Fibroblast of pulmonary artery (primary cell): ENCODE data around the gene PKP1.
A peak's percentile ranks its signal among the peaks of the same experiment; 100 is the strongest.
"Not testable (repeated sequence)": the region's sequence is repeated elsewhere in the genome, so short reads cannot be mapped to it uniquely, and the experiment has no call there.

Source experiments
- DNase-seq: peaks from one replicate; pipeline ENCODE4 v3.0.0-alpha.2; 2010; ENCODE audit warnings: low read depth
- H3K4me3 ChIP-seq: replicated peaks from 2 replicates; pipeline ENCODE4 v1.5.1; 2011; ENCODE audit warnings: low read depth, mild to moderate bottlenecking, control low read depth, low read length, moderate library complexity
- TF ChIP-seq, protein P1 (sequence below): IDR thresholded peaks from 2 replicates; pipeline ENCODE4 v1.5.1; 2011; ENCODE audit warnings: mild to moderate bottlenecking, control low read depth, low read length, inconsistent platforms; ENCODE audit errors: missing control alignments

The PKP1 gene

DNA sequence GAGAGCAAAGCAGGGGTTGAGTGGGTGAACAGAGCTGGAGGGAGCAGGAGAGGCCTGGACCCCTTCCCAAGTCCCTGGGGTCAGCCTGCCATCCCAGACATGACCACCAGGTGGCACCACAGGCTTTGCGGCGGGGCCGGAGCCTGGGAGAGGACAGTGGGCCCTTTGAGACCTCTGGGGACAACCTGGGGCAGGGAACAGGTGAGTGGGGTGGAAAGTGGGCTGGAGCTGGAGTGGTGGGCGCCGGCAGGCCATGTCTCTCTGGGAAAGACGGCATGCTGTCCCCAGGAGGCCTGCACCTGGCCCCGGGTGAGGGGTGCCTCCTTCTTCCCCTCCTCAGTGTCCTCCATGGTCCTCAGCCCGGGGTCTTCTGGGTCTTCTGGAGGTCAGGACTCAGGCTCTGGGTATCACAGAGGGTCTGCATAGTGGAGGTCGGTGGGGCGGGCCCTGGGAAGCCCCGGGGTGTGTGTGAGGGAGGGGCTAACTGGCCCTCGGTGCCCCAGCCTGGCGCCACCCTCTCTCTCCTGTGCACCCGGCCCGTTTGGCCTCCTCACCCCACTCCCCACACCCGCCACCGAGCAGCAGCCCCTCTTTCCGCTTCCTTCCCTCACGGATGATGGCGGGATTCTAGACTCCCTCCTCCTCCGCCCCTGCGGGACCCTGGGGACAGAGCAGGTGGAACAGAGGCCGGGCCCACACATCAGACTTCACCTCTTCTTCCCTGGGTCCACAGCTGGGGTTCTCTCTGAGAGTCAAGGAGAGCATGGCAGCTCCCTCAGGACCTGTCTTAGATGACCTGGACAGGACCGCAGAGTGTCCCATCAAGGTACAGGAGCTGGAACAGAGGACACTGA lies 28.5 kb upstream of the PKP1 start:
- TF ChIP-seq, protein P1, sequence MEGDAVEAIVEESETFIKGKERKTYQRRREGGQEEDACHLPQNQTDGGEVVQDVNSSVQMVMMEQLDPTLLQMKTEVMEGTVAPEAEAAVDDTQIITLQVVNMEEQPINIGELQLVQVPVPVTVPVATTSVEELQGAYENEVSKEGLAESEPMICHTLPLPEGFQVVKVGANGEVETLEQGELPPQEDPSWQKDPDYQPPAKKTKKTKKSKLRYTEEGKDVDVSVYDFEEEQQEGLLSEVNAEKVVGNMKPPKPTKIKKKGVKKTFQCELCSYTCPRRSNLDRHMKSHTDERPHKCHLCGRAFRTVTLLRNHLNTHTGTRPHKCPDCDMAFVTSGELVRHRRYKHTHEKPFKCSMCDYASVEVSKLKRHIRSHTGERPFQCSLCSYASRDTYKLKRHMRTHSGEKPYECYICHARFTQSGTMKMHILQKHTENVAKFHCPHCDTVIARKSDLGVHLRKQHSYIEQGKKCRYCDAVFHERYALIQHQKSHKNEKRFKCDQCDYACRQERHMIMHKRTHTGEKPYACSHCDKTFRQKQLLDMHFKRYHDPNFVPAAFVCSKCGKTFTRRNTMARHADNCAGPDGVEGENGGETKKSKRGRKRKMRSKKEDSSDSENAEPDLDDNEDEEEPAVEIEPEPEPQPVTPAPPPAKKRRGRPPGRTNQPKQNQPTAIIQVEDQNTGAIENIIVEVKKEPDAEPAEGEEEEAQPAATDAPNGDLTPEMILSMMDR = peak; percentile 94
- no peak overlapping the region for H3K4me3 ChIP-seq
- peak; percentile 41 for DNase-seq

DNA sequence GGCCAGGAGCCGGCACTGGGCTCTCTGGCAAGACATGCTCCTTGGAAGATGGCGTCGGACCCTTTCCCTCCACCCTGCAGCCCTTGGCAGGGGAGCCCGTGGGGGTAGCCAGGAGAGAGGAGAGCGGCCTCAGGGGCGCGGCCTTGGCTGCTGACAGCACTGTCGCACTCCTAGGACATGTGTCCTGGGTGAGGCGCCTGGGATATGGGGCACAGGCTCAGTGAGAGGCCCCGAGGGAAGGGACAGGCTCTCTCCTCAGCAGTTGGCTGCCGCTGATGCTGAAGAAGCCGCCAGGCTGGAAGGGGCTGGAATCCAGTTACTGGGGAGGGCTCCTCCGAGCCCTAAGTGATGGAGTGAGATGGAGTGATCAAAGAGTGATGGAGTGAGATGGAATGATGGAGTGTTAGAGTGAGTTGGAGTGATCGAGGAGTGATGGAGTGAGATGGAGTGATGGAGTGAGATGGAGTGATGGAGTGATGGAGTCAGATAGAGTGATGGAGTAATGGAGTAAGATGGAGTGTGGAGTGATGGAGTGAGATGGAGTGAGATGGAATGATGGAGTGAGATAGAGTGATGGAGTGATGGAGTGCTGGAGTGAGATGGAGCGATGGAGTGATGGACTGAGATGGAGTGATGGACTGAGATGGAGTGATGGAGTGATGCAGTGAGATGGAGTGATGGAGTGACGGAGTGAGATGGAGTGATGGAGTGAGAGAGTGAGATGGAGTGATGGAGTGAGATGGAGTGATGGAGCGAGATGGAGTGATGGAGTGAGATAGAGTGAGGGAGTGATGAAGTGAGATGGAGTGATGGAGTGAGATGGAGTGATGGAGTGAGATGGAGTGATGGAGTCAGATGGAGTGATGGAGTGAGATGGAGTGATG lies 27.6 kb upstream of the PKP1 start:
- no peak for DNase-seq
- no peak overlapping the region for H3K4me3 ChIP-seq
- TF ChIP-seq, protein P1 = no peak

DNA sequence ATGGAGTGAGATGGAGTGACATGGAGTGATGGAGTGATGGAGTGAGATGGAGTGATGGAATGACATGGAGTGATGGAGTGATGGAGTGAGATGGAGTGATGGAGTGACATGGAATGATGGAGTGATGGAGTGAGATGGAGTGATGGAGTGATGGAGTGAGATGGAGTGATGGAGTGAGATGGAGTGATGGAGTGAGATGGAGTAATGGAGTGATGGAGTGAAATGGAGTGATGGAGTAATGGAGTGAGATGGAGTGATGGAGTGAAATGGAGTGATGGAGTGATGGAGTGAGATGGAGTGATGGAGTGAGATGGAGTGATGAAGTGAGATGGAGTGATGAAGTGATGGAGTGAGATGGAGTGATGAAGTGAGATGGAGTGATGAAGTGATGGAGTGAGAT lies 25.2 kb upstream of the PKP1 start:
- not testable (repeated sequence) for H3K4me3 ChIP-seq, DNase-seq

DNA sequence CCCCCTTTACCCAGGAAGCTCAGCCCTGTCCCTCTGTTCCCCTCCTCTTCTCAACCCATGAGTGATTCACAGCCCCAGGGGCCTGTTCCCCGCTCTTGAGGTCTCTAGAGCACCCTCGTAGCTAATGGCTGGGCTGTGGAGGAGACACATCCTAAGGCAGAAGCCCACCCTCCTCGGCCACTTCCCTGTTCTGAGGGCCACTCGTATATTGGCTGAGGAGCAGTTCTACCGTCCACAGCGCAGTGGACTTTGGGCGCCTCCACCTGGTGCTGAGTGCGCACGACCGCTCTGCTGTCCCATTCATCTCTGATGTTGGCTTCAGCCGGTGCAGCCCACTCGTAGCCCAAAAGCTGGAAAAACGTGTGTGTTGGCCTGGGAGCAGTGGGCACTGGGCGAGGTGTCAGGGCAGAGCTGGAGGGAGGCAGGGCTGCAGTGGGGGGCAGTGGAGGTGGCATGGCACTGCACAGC lies 24.5 kb upstream of the PKP1 start:
- TF ChIP-seq, protein P1 = no peak
- DNase-seq = no peak
- no peak overlapping the region for H3K4me3 ChIP-seq

DNA sequence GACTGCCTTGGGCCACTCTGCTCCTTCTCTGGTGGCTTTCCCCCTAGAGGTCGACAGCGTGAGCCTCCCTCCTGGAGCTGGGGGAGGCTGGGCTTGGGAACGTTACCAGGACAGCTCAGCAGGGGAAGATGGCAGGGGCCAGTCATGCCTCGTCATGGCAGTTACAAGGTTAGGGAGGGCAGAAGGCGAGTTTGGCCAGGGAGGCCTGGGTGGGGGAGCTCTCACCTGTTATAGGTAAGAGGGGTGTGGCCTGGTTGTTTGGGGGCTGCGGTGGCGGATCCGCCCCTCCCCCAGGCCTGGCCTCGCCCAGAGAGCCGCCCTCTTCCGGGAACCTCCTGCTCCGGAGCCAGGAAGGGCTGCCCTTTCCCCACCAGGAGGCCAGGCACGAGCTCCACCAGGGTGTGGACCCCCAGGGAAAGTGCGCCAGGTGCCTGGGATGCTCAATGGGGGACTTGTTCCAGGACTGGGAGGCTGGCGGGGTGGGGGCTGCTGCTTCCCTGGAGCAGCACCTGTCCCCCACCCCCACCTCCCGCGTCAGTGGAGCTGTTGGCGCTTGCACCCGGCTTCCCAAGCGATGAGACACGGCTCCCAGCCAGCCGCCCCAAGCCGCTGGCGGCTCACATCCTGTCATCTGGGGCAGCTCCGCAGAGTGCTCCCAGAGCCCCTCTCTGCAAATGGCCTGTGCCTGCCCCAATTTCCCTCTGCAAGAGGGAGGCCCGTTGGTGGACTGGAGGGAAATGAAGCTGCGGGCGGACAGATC lies 23.6 kb upstream of the PKP1 start:
- TF ChIP-seq, protein P1 = no peak
- H3K4me3 ChIP-seq = no peak overlapping the region
- DNase-seq = no peak

DNA sequence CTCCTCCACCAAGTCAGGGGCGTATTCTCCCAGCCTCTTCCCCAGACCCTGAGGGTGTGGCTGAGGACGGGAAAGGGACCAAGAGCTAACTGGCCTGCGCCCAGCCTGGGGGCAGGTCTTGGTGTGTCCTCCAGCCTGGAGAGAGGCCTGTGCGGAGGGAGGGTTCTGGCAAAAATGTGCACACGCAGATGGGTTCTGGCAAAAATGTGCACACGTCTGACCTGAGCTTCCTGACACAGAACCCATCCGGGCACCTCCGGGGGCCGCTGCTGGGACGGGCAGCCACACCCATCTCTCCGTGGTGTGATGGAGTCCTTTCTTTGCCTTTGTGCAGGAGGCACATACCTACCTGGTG lies 23.1 kb upstream of the PKP1 start:
- TF ChIP-seq, protein P1 = no peak
- no peak for DNase-seq
- H3K4me3 ChIP-seq = no peak overlapping the region
